22Rv1 (cell line): ENCODE measurements around the gene SLC24A4.

Experiments
- ZFX ChIP-seq: fragments of 450-650 bp; IDR thresholded peaks from 2 replicates; pipeline ENCODE4 v1.6.1; 2017; ENCODE audit warnings: antibody characterized with exemption, borderline replicate concordance
- TF ChIP-seq, protein P1 (sequence below): fragments of 450-650 bp; IDR thresholded peaks from 2 replicates; pipeline ENCODE4 v1.5.1; 2017; ENCODE audit warnings: mild to moderate bottlenecking

- TF ChIP-seq, protein P1, sequence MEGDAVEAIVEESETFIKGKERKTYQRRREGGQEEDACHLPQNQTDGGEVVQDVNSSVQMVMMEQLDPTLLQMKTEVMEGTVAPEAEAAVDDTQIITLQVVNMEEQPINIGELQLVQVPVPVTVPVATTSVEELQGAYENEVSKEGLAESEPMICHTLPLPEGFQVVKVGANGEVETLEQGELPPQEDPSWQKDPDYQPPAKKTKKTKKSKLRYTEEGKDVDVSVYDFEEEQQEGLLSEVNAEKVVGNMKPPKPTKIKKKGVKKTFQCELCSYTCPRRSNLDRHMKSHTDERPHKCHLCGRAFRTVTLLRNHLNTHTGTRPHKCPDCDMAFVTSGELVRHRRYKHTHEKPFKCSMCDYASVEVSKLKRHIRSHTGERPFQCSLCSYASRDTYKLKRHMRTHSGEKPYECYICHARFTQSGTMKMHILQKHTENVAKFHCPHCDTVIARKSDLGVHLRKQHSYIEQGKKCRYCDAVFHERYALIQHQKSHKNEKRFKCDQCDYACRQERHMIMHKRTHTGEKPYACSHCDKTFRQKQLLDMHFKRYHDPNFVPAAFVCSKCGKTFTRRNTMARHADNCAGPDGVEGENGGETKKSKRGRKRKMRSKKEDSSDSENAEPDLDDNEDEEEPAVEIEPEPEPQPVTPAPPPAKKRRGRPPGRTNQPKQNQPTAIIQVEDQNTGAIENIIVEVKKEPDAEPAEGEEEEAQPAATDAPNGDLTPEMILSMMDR, result no peak
- TF ChIP-seq ZFX, result no peak
These were observed 198.1 kb downstream of the SLC24A4 start for GRCh38 chr14:92521058-92521415.
